Measurements from ENCODE around the gene LRGUK.

The LRGUK gene

GRCh38 chr7:134186801-134187200 lies 59.7 kb downstream of the LRGUK start:
- TF ChIP-seq POLR2A (IDR thresholded peaks at IDR 0.05; ENCODE audit: low read length) (no peak), GATA1 (IDR thresholded peaks at IDR 0.05; ENCODE audit: low read depth, low read length) (no peak)
- no peak for DNase-seq

- no peak for TF ChIP-seq POLR2A (IDR thresholded peaks at IDR 0.05; ENCODE audit: low read length)
- TF ChIP-seq GATA1 (IDR thresholded peaks at IDR 0.05; ENCODE audit: low read depth, low read length): no peak
- DNase-seq: no peak
Observed at GRCh38 chr7:134187893-134188292, 60.8 kb downstream of the LRGUK start.

GRCh38 chr7:134188311-134188710 lies 61.2 kb downstream of the LRGUK start:
- DNase-seq: no peak
- no peak for TF ChIP-seq POLR2A (IDR thresholded peaks at IDR 0.05; ENCODE audit: low read length)
- TF ChIP-seq GATA1 (IDR thresholded peaks at IDR 0.05; ENCODE audit: low read depth, low read length): no peak

GRCh38 chr7:134189559-134189958 lies 62.4 kb downstream of the LRGUK start:
- no peak for TF ChIP-seq GATA1 (IDR thresholded peaks at IDR 0.05; ENCODE audit: low read depth, low read length)
- TF ChIP-seq POLR2A (IDR thresholded peaks at IDR 0.05; ENCODE audit: low read length): no peak
- no peak for DNase-seq

DNA sequence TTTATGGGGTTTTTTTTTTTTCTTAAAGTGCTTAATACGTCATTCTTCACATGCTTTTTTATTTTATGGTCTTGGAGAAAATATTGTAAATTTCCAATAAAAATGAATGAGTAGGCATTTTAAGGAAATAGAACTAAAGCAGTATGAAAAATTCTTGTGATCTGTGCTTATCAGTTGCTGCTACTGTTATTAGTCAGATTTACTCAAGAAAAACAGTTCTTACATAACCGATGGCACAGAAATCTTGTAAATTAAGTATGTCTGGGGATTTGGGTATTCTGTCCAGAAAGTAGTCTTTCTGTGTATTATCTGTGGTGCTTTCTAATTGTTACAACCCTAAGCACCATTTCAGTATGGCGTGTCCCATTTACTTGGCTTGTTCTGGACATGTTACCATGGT lies 64.7 kb downstream of the LRGUK start:
- TF ChIP-seq POLR2A (IDR thresholded peaks at IDR 0.05; ENCODE audit: low read length) (no peak), GATA1 (IDR thresholded peaks at IDR 0.05; ENCODE audit: low read depth, low read length) (no peak)
- no peak for DNase-seq

DNA sequence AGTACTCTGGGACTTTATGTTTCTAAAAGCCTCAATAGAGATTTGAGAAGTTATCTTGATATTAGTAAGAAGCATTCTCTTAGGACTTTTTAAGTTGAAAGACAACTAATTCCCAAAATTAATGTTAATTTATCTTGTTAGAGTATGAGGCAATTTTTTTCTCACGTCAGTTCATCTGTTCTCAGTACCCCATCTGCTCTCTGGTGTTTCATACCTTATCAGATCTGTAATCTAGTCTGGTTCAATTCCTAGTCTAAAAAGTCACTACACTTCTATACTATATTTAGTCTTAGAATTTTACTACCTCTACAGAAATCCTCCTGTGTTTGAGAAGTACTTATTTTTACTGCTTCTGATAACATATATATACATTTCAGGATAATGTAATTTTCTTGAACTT lies 66.1 kb downstream of the LRGUK start:
- no peak for DNase-seq
- TF ChIP-seq GATA1 (IDR thresholded peaks at IDR 0.05; ENCODE audit: low read depth, low read length) (no peak), POLR2A (IDR thresholded peaks at IDR 0.05; ENCODE audit: low read length) (no peak)

DNA sequence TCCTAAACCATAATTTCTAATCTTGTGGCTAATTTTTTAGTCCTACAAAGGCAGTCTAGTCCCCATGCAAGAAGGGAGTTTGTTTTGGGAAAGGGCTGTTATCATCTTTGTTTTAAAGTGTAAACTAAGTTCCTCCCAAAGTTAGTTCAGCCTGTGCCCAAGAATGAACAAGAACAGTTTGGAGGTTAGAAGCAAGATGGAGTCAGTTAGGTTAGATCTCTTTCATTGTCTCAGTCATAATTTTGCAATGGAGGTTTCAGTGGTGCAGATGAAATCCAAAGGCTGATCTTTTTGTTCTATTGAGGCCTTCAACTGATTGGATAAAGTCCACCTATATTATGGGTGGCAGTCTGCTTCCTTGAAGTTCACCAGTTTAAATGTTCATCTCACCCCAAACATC lies 68.1 kb downstream of the LRGUK start:
- no peak for TF ChIP-seq POLR2A (IDR thresholded peaks at IDR 0.05; ENCODE audit: low read length)
- no peak for TF ChIP-seq GATA1 (IDR thresholded peaks at IDR 0.05; ENCODE audit: low read depth, low read length)
- no peak for DNase-seq

GRCh38 chr7:134196439-134196838 lies 69.3 kb downstream of the LRGUK start:
- DNase-seq: no peak
- no peak for TF ChIP-seq GATA1 (IDR thresholded peaks at IDR 0.05; ENCODE audit: low read depth, low read length)
- TF ChIP-seq POLR2A (IDR thresholded peaks at IDR 0.05; ENCODE audit: low read length): no peak

GRCh38 chr7:134197345-134197744 lies 70.2 kb downstream of the LRGUK start:
- DNase-seq: no peak

DNA sequence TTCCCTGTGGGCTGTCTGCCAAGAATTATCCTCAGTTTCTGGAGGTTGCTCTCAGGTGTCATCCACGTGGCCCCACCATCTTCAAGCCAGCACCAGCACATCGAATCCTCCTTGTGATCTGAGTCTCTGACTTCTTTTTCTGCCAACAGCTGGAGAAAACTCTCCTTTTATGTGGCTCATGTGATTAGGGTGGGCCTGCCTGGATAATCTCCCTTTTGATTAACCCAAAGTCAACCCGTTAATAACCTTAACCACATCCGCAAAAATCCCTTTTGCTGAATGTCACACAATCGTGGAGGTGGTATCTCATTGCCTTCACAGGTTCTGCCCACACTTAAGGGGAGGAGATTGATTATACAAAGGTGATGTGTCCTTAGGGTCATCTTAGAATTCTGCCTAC lies 73.8 kb downstream of the LRGUK start:
- TF ChIP-seq GATA1 (IDR thresholded peaks at IDR 0.05; ENCODE audit: low read depth, low read length) (no peak), POLR2A (IDR thresholded peaks at IDR 0.05; ENCODE audit: low read length) (no peak)

More at GRCh38 chr7:134197345-134197744, 70.2 kb downstream of the LRGUK start:
- TF ChIP-seq POLR2A (IDR thresholded peaks at IDR 0.05; ENCODE audit: low read length): no peak
- TF ChIP-seq GATA1 (IDR thresholded peaks at IDR 0.05; ENCODE audit: low read depth, low read length): no peak

DNA sequence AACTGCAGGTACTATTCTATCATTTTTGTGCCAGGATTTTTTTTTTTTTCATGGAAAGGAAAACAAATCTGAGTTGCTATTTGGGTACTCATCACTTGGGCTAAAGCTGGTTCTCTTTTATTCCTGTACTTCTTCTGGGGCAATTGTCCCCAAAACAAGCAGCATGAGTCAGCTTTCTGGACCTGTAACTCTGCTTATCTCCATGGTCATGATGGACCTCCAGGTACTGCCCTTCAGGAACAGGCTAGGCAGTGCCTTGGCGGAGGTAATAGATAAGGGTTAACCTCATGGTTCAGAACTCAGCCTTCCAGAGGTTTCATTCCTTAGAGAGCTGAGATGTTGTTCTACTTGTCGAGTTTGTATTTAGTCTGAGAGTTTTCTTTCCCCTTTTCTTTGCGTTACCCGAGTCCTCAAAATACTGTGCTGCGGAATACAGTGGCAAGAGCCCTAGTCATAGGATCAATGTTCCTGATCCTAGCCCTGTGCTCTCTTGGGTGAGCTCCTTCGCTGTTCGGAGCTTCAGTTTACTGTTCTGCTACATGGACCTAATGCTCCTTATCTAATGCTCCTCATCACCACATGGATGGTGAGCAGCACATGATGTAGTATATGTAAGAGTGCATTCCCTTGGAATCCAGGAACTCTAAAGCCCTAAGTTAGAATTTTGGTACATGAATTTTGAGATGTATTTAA lies 74.6 kb downstream of the LRGUK start:
- TF ChIP-seq GATA1 (IDR thresholded peaks at IDR 0.05; ENCODE audit: low read depth, low read length): no peak
- no peak for TF ChIP-seq POLR2A (IDR thresholded peaks at IDR 0.05; ENCODE audit: low read length)
- no peak for DNase-seq

More for the DNA sequence above, 73.8 kb downstream of the LRGUK start:
- no peak for DNase-seq

DNA sequence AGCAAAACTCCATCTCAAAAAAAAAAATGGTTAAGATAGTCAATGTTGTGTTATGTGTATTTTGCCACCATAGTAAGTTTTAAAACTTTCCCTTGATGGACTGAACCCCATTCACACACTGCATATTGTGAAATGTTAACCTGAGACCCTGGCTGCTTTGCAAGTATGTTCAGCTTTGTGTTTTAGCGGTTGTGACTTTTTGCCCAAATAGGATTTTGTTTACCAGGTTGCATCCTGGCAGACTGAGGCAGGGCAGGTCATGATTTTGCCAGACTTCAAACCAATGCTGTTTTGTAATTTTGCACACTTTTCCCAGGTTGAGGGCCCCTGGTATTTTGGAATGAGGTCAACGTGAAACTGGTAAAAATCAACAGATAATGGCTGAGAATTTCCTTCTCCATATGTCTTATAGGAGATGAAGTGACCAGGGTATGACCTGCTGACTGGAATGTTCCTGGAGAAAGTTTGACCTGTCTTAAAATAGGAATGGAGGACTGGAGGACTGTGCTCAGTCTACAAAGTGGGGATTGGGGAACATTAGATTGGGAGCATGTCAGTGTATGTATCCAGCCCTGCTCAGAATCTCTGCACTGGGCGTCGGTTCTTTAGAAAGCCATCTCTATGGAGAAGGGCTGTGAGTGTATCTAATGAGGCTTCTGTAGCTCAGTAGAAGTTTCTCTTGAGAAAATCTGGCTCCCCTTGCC lies 76.2 kb downstream of the LRGUK start:
- DNase-seq: no peak
- no peak for TF ChIP-seq POLR2A (IDR thresholded peaks at IDR 0.05; ENCODE audit: low read length)
- no peak for TF ChIP-seq GATA1 (IDR thresholded peaks at IDR 0.05; ENCODE audit: low read depth, low read length)

DNA sequence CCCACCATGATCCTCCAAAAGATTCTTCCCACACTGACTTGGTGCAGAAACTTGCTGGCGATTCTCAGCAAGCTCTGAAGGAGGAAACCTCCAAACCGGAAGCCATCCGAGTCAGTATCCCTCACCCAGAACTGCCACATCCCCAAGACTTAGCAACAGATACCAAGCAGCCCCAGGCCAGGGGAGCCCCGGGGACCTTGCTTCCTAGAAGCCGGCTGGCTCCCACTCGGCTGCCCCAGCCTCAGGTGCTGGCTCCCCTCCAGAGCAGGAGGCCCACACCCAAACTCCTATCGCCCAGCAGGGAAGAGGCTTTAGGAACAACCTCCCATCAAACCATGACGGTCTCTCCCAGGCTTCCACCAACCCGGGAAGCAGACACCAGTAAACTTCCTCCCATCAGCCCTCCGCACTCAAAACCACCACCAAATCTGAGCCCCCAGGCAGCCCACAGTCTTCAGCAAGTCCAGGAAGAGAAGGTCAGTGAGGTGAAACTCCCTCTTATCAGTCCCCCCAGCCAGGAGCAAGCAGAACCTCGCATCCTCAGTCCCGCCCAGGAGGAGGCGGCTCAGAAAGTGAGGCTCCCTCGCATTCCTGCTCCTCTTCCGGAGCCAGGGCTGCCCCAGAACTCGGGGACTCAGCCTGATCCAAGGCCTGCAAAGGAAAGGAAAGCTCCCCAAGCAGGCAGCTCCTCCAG lies 82.3 kb downstream of the LRGUK start:
- TF ChIP-seq GATA1 (IDR thresholded peaks at IDR 0.05; ENCODE audit: low read depth, low read length): no peak
- TF ChIP-seq POLR2A (IDR thresholded peaks at IDR 0.05; ENCODE audit: low read length): no peak

DNA sequence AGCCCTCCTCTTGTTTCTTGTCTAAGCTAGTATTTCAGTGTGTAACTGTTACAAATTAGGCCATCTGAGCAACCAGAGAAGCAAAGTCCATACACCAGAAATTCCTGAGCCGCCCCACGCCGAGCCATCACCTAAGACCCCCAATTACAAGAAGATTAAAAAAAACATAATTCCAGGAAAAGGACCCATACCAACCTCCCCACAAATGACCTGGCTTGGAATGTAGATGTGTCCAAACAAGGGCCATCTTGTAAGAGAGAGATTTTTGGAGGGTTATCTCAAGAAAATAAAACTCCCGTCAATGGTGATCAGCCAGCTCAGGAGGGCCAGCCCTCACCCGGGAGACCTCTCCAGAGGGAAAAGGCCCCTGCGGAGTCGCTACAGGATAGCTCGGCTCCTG lies 83.1 kb downstream of the LRGUK start:
- TF ChIP-seq POLR2A (IDR thresholded peaks at IDR 0.05; ENCODE audit: low read length) (no peak), GATA1 (IDR thresholded peaks at IDR 0.05; ENCODE audit: low read depth, low read length) (no peak)
- DNase-seq: no peak

More for the DNA sequence above, 82.3 kb downstream of the LRGUK start:
- no peak for DNase-seq
